Measurements from ENCODE around the gene DOCK6.

The DOCK6 gene

GRCh38 chr19:11226716-11227166 lies 35.6 kb downstream of the DOCK6 start:
- Histone ChIP-seq H3K4me1 (ENCODE audit: low read depth, poor library complexity, severe bottlenecking) (no peaks in the 10 kb centered on the region), H3K36me3 (ENCODE audit: insufficient read depth) (no peaks in the 10 kb centered on the region), H3K27me3 (ENCODE audit: insufficient read depth, low read depth) (no peaks in the 10 kb centered on the region; the same call in 1 of the 2 replicates), H2AFZ (ENCODE audit: low read depth) (no peak overlapping the region), H4K20me1 (ENCODE audit: insufficient read depth) (no peaks in the 10 kb centered on the region), H3K79me2 (ENCODE audit: insufficient read depth, low read depth) (no peaks in the 10 kb centered on the region), H3K4me3 (IDR thresholded peaks at IDR 0.05; ENCODE audit: insufficient read depth, low read depth, low read length) (no peak overlapping the region), H3K27ac (no peak overlapping the region), H3K4me2 (no peak overlapping the region), H3K9ac (no peak overlapping the region)
- TF ChIP-seq CTCF (conservative IDR thresholded peaks at IDR 0.05; ENCODE audit: low read depth, low read length) = no peak

GRCh38 chr19:11225815-11226214 lies 36.5 kb downstream of the DOCK6 start:
- Histone ChIP-seq H3K36me3 (ENCODE audit: insufficient read depth) (no peaks in the 10 kb centered on the region), H3K4me1 (ENCODE audit: low read depth, poor library complexity, severe bottlenecking) (no peaks in the 10 kb centered on the region), H3K4me2 (no peak overlapping the region), H3K9ac (no peak overlapping the region), H3K27me3 (ENCODE audit: insufficient read depth, low read depth) (peaks cover 5% of the 10 kb centered on the region; the same call in 1 of the 2 replicates), H3K79me2 (ENCODE audit: insufficient read depth, low read depth) (no peaks in the 10 kb centered on the region), H3K4me3 (IDR thresholded peaks at IDR 0.05; ENCODE audit: insufficient read depth, low read depth, low read length) (no peak overlapping the region), H4K20me1 (ENCODE audit: insufficient read depth) (no peaks in the 10 kb centered on the region), H3K27ac (no peak overlapping the region), H2AFZ (ENCODE audit: low read depth) (no peak overlapping the region)
- TF ChIP-seq CTCF (conservative IDR thresholded peaks at IDR 0.05; ENCODE audit: low read depth, low read length) = no peak

- Histone ChIP-seq H3K9ac (no peak overlapping the region), H3K4me3 (IDR thresholded peaks at IDR 0.05; ENCODE audit: insufficient read depth, low read depth, low read length) (no peak overlapping the region), H3K27me3 (ENCODE audit: insufficient read depth, low read depth) (peaks cover 8% of the 10 kb centered on the region; the same call in 1 of the 2 replicates), H3K36me3 (ENCODE audit: insufficient read depth) (no peaks in the 10 kb centered on the region), H3K79me2 (ENCODE audit: insufficient read depth, low read depth) (no peaks in the 10 kb centered on the region), H3K4me1 (ENCODE audit: low read depth, poor library complexity, severe bottlenecking) (no peaks in the 10 kb centered on the region), H3K27ac (no peak overlapping the region), H3K4me2 (no peak overlapping the region), H4K20me1 (ENCODE audit: insufficient read depth) (no peaks in the 10 kb centered on the region), H2AFZ (ENCODE audit: low read depth) (no peak overlapping the region)
- no peak for TF ChIP-seq CTCF (conservative IDR thresholded peaks at IDR 0.05; ENCODE audit: low read depth, low read length)
Measured at GRCh38 chr19:11225172-11225571, 37.2 kb downstream of the DOCK6 start.

- TF ChIP-seq CTCF (conservative IDR thresholded peaks at IDR 0.05; ENCODE audit: low read depth, low read length) = no peak
- Histone ChIP-seq H3K36me3 (ENCODE audit: insufficient read depth) (no peaks in the 10 kb centered on the region), H4K20me1 (ENCODE audit: insufficient read depth) (no peaks in the 10 kb centered on the region), H3K4me3 (IDR thresholded peaks at IDR 0.05; ENCODE audit: insufficient read depth, low read depth, low read length) (no peak overlapping the region), H3K27ac (no peak overlapping the region), H3K4me2 (no peak overlapping the region), H3K9ac (no peak overlapping the region), H3K4me1 (ENCODE audit: low read depth, poor library complexity, severe bottlenecking) (no peaks in the 10 kb centered on the region), H2AFZ (ENCODE audit: low read depth) (no peak overlapping the region), H3K79me2 (ENCODE audit: insufficient read depth, low read depth) (no peaks in the 10 kb centered on the region), H3K27me3 (ENCODE audit: insufficient read depth, low read depth) (peaks cover 10% of the 10 kb centered on the region; the same call in 1 of the 2 replicates)
Measured at GRCh38 chr19:11224429-11224828, 37.9 kb downstream of the DOCK6 start.
